ENCODE data around the gene MCOLN2. TPM values are rescaled to one million over a fixed set of nuclear protein-coding genes. Genes with fewer than 3 reads are reported as not detected.

Gene MCOLN2
- total and polyA plus RNA-seq, 2 of the 4 experiments (the other 2 are of a cell fraction): 0.43 to 0.54 TPM

DNA sequence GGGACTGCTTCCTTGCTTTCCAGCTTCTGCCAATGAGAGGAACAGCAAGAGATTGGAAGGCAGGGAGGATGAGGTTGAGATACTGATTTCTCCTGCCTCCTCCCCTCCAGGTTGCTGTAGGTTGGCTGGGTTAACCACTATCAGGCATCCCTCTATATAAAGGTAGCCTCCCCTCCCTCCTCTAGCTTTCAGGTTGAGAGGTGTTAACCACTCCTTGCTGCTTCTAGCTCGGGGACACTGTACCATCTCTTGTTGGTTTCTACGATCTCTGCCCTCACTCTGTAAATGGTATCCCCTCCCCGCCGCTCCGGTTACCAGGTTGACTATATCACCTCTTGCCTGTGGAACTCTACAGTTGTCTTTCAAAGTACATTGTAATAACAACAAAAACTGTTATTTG, 120.6 kb downstream of the MCOLN2 start:
- no peak overlapping the region for H2BK120ac ChIP-seq (ENCODE audit: low read depth, low read length)
- no peaks in the 10 kb centered on the region for H3K36me3 ChIP-seq (ENCODE audit: control insufficient read depth, insufficient read depth, low read length)
- DNase-seq (no peak), ATAC-seq (ENCODE audit: low read depth) (no peak)
- H3K4me1 ChIP-seq (ENCODE audit: control insufficient read depth, insufficient read depth, low read length): peaks cover 2% of the 10 kb centered on the region; the same call in 1 of the 2 replicates
- H3K27me3 ChIP-seq (ENCODE audit: control insufficient read depth, insufficient read depth, low read length): peaks cover 1% of the 10 kb centered on the region; the same call in 1 of the 2 replicates
- no peaks in the 10 kb centered on the region for H3K79me1 ChIP-seq (ENCODE audit: low read depth in 1 of 2, low read length in 2 of 2)
- H3K4me2 ChIP-seq (ENCODE audit: low read depth, low read length): no peak overlapping the region
- BruUV-seq (replicated peaks): no TSS peak
- H4K91ac ChIP-seq (ENCODE audit: insufficient read depth, low read depth, low read length): no peak overlapping the region
- 60% methylated on average over 1 of the region's 5 CpGs; no CpG with 5 or more reads in 1 of the 2 experiments for WGBS, 2 experiments (ENCODE audit: extremely low coverage in 2 of 2, insufficient read length in 1 of 2)
- no peak overlapping the region; the same call in 2 of the 3 replicates for H2BK15ac ChIP-seq (ENCODE audit: low read depth, low read length)
- H3K9me1 ChIP-seq (ENCODE audit: insufficient read depth, low read length): no peaks in the 10 kb centered on the region; the same call in 1 of the 2 replicates
- H2AFZ ChIP-seq (replicated peaks; ENCODE audit: low read length, poor library complexity): no peak overlapping the region
- no peak overlapping the region for H4K8ac ChIP-seq (ENCODE audit: low read depth in 2 of 2, low read length in 2 of 2)
- no peak for TF ChIP-seq NFE2L2 (IDR thresholded peaks at IDR 0.05; ENCODE audit: low read depth, low read length)
- TF ChIP-seq, protein P1, sequence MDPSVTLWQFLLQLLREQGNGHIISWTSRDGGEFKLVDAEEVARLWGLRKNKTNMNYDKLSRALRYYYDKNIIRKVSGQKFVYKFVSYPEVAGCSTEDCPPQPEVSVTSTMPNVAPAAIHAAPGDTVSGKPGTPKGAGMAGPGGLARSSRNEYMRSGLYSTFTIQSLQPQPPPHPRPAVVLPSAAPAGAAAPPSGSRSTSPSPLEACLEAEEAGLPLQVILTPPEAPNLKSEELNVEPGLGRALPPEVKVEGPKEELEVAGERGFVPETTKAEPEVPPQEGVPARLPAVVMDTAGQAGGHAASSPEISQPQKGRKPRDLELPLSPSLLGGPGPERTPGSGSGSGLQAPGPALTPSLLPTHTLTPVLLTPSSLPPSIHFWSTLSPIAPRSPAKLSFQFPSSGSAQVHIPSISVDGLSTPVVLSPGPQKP (IDR thresholded peaks at IDR 0.05; ENCODE audit: borderline replicate concordance, low read depth, low read length): no peak
- no peak for TF ChIP-seq MXI1 (IDR thresholded peaks at IDR 0.05; ENCODE audit: borderline replicate concordance, low read depth, low read length)
- no peak for TF ChIP-seq FOS (IDR thresholded peaks at IDR 0.05; ENCODE audit: low read depth, low read length)
- TF ChIP-seq, protein P2, sequence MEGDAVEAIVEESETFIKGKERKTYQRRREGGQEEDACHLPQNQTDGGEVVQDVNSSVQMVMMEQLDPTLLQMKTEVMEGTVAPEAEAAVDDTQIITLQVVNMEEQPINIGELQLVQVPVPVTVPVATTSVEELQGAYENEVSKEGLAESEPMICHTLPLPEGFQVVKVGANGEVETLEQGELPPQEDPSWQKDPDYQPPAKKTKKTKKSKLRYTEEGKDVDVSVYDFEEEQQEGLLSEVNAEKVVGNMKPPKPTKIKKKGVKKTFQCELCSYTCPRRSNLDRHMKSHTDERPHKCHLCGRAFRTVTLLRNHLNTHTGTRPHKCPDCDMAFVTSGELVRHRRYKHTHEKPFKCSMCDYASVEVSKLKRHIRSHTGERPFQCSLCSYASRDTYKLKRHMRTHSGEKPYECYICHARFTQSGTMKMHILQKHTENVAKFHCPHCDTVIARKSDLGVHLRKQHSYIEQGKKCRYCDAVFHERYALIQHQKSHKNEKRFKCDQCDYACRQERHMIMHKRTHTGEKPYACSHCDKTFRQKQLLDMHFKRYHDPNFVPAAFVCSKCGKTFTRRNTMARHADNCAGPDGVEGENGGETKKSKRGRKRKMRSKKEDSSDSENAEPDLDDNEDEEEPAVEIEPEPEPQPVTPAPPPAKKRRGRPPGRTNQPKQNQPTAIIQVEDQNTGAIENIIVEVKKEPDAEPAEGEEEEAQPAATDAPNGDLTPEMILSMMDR (conservative IDR thresholded peaks at IDR 0.05; ENCODE audit: low read depth, low read length): no peak
- no peak for TF ChIP-seq USF2 (IDR thresholded peaks at IDR 0.05; ENCODE audit: low read depth, low read length)
- no peak for TF ChIP-seq POLR2A (IDR thresholded peaks at IDR 0.05; ENCODE audit: low read depth, low read length)
- no peak overlapping the region for H2BK20ac ChIP-seq (ENCODE audit: low read depth, low read length)
- no peak overlapping the region for H2BK5ac ChIP-seq (ENCODE audit: low read depth, low read length, poor library complexity, severe bottlenecking)
- H3K9me3 ChIP-seq (ENCODE audit: control insufficient read depth, insufficient read depth, low read length): peaks cover 2% of the 10 kb centered on the region; the same call in 1 of the 2 replicates
- dilution Hi-C loops (cut with HindIII; ENCODE audit: low sequenced_read_pairs, unreplicated experiment): no loop called here
- H2AK5ac ChIP-seq (ENCODE audit: low read depth, low read length): 0 out of 2 replicates have a peak overlapping the region, but pooled peaks have one; percentile 33
- CTCF ChIA-PET: no interaction called here
- H3K23ac ChIP-seq (ENCODE audit: low read depth, low read length): no peak overlapping the region
- no peak overlapping the region for H3K4me3 ChIP-seq (ENCODE audit: insufficient read depth, low read depth, low read length)
- no peak overlapping the region for H3K18ac ChIP-seq (ENCODE audit: low read depth, low read length)
- no peak overlapping the region for H3K14ac ChIP-seq (replicated peaks; ENCODE audit: low read depth, low read length)
- H4K5ac ChIP-seq (ENCODE audit: low read depth, low read length): no peak overlapping the region
- POLR2A ChIA-PET (ENCODE audit: unreplicated experiment): interaction anchor here (0.5 kb wide), 1 partner anchor 26 kb away, joined by 5 read pairs; no protein-coding TSS in a partner anchor
- no peak overlapping the region for H3K56ac ChIP-seq (ENCODE audit: extremely low read depth, insufficient read depth, low read length)
- no peak overlapping the region for H3K9ac ChIP-seq (ENCODE audit: low read depth, low read length)
- in situ Hi-C loops (cut with MboI; ENCODE audit: low sequenced_read_pairs): no loop called here
- H3K4ac ChIP-seq (ENCODE audit: low read depth, low read length): peak overlapping the region; percentile 35; the same call in 1 of the 2 replicates
- H2AK9ac ChIP-seq (replicated peaks; ENCODE audit: low read depth, low read length, poor library complexity): no peak overlapping the region
- H3K27ac ChIP-seq (ENCODE audit: insufficient read depth, low read length): no peak overlapping the region
- intact Hi-C loops (cut with micrococcal nuclease): no loop called here
- no peaks in the 10 kb centered on the region for H4K20me1 ChIP-seq (ENCODE audit: insufficient read depth, low read length)

Data from IMR-90 (cell line).